SH-SY5Y (cell line): ENCODE results near the gene PLEKHM1.

ENCODE experiments used
- GATA2 ChIP-seq: IDR thresholded peaks from 2 replicates; pipeline ENCODE4 v1.6.1; 2011; ENCODE audit warnings: mild to moderate bottlenecking, low read depth, low read length
- GATA3 ChIP-seq: IDR thresholded peaks from 2 replicates; pipeline ENCODE4 v1.6.1; 2011; ENCODE audit warnings: low read depth, mild to moderate bottlenecking, low read length, moderate library complexity

Gene PLEKHM1

DNA sequence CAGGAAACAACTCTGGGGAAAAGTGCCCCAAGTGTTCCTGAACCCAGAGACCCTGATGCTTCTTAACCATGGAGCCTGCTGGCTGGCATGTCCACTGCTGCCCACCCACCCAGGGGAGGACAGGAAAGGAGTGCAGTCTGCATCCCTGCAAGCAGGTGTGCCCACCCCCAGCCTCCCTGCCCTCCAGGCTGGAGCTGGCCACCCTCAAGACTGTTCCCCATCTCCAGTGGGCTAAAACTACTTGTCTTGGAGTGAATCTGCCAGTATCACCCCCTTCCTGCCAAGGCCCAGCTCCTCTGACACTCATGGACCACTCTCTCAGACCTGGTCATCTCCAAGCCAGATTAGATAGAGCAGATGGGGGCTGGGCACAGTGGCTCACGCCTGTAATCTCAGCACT, 87.6 kb downstream of the PLEKHM1 start:
- TF ChIP-seq GATA3 (no peak), GATA2 (no peak)

DNA sequence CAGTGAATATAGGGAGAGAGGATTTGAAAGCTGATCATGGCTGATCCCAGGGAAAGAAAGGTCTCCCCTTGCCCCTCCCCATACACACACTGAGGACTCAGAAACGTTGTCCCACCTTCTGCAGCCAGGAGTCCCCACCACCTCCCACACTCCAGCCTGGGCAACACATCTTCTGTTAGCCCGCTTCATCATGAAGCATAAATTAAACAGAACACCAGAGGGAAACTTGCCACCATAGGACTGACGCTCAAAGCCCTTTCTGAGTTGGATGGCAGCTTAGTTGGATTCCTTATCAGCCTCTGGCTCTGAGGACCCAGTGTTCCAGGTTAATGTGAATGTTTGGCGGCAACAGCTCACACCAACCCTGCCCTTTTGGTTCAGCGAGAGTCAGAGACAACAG, 91.7 kb downstream of the PLEKHM1 start:
- TF ChIP-seq GATA3 (no peak), GATA2 (no peak)

DNA sequence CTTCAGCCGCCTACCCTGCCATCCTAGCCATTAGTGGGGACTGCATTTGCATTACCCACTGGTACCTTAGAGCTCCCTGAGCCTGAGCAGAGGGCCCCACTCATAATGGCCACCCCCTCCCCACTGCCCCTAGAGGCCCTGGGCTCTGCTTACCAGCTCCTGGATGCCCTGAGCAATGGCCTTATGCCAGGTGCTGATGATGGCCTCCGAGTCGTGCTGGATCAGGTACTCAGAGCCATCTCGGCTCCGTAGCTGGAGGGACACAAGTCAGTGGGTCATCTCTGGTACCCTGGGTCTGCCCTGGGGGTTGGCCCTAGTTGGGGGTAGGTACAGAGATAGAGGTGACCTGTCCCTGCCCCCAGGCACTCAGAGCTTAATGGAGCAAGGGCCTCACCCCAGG, 92.7 kb downstream of the PLEKHM1 start:
- TF ChIP-seq GATA2 (no peak), GATA3 (no peak)

DNA sequence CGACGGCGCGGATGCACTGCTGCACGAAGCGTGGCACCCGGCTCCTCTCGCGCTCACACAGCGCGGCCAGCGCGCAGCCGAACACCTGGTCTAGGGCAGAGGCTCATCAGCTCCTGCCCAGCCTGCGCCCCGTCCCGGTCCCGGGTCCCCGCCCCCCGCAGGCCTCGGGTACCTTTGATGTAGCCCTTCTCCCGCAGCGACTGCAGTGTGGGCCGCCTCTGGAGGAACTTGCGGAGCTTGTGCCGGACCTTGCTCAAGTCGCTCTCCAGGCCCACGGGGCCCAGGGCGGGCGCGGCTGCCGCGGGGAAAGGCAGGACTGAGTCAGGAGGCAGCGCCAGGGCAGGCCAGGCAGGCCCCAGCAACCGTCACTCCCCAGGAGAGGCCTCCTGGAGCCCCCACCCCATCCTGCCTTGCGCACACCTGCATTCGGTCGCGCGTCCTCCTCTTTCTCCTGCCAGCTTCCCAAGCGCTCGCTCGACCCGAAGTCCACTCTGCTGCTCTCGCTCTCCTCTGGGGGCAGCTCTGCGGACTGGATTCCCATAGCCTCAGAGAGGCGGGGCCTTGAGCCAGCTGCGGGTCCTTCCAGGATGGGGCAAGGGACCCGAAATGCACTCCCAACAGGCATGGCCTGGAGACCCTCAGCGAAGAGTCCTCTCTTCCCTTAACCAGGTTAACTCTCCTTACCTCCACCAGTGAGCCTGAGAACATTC, 93.9 kb downstream of the PLEKHM1 start:
- TF ChIP-seq GATA2 (no peak), GATA3 (no peak)

DNA sequence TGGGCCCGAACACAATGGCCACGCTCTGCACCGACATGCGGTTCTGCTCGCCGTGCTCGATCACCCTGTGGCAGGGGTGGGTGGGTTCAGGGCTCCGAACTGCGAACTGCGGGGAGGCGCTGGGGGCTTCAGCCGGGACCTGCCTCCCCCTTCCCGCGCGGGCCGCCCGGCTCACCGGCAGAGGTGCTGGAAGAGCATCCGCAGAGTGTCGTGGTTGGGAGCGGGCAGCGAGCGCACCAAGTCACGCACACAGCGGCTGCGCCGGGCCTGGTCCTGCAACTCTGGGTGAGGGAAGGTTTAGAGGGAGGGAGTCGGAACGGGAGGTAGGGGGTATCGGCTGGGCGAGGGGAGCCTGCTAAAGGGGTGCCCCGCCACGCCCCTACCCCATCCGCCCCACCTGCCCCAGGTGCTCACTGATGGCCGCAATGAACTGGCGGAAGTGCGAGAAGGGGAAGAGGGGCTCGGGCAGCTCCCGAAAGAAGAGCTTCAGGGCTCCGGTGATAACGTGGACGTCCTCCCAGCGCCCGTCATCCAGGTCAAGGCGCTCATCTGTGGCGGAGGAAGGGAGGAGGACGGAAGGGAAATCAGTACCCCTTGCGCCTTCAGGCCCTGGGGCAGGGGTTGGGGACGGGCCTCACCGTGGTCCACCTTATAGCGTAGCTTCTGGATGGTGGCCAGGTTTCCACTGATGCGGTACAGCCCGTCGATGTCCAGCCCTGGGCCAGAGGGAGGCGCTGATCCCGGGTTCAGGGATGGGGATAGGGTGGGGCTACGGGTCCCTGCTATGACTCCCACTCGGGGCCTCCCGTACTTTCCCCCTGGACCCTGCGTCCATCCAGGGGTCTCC, 94.7 kb downstream of the PLEKHM1 start:
- TF ChIP-seq GATA3 = no peak
- TF ChIP-seq GATA2 = no peak

DNA sequence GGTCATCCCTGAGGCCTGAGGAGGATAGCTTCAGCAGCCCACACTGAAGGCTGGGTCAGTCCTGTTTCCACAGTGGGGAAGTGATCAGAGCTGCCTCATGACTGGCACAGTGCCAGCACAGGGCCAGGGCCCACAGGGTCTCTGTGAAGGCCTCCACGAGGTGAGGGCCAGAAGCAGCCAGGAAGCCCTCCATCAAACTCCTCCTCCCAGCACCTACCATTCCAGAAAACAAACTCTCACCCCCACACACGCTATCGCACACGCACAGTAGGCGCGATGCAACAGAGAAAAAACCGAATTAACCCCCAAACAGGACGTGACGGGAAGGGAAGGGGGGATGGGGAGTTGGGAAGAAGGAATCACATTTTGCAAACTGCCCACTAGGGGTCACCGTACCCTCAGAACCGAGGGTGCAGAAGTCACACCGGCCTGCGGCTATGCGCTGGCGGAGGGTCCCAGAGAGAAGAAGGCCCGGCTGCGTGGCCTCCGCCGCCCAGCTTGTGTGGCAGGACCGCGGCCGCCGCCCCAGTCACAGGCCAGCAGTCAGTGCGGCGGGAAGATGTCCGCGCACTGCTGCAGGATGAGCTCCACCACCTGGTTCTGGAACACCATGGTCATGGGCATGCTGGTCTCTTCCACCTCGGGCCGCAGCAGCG, 95.5 kb downstream of the PLEKHM1 start:
- no peak for TF ChIP-seq GATA3
- no peak for TF ChIP-seq GATA2

GRCh38 chr17:45394564-45394912, 96.0 kb downstream of the PLEKHM1 start:
- no peak for TF ChIP-seq GATA2
- TF ChIP-seq GATA3 = no peak

GRCh38 chr17:45394091-45394490, 96.4 kb downstream of the PLEKHM1 start:
- TF ChIP-seq GATA2 (no peak), GATA3 (no peak)

DNA sequence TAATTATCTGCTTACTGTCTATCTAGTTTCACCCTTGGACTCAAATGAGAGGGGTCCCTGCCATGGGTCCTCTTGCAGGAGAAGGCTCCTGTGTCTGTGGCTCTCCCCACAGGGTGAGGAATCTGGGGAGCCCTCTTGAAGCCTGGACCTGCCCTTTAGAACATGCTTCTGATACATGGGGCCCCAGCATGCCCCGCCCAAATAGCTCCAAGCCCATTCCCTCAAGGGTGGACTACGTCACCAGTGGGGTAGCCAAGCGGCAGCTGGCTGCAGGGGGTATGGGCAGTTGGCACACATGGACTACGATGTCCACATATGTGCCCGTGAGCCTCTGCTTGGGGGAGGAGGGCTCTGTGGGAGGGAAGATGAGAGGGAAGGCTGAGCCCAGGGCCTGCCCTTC, 97.1 kb downstream of the PLEKHM1 start:
- TF ChIP-seq GATA3 (no peak), GATA2 (no peak)

GRCh38 chr17:45391918-45392317, 98.6 kb downstream of the PLEKHM1 start:
- TF ChIP-seq GATA2 (no peak), GATA3 (no peak)

GRCh38 chr17:45391291-45391690, 99.2 kb downstream of the PLEKHM1 start:
- TF ChIP-seq GATA2 (no peak), GATA3 (no peak)

DNA sequence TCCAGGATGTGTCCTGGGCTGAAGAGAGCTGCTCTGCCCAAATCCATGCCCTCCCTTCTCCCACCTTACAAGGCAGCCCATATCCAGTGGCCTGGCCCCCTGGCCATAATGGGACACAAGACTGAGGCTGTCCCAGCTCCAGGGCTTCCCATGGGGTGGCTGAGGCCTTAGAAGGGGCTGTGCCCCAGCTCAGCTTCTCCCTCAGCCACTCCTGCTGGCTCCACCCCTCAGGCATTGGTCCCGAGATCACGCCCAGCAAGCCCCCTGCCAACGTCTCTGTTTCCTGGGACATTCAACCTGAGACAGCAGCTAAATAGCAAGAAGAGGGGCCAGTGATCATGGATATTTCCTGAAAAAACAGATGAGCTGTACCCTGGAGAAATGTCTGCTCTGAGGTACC, 101.2 kb downstream of the PLEKHM1 start:
- TF ChIP-seq GATA2 = no peak
- TF ChIP-seq GATA3 = no peak

GRCh38 chr17:45388604-45389325, 101.8 kb downstream of the PLEKHM1 start:
- TF ChIP-seq GATA3 (no peak), GATA2 (no peak)

DNA sequence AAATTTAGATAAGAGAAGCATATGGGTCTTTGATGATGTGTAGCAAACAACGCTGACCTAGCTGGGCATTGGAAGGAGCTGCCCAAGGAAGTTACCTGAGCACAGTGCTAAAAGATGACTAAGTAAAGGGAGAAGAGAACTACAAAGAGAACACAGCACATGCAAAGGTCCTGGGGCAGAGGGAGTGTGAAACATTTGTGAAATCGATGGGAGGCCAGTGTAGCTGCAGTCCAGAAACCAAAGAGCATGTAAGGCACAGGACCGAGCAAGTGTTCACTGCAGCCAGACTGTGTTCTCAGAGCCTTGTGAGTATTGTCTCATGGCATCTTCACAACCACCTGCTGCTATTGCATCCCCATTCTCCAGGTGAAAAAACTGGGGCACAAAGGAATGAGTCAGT, 102.8 kb downstream of the PLEKHM1 start:
- TF ChIP-seq GATA3 = no peak
- no peak for TF ChIP-seq GATA2

DNA sequence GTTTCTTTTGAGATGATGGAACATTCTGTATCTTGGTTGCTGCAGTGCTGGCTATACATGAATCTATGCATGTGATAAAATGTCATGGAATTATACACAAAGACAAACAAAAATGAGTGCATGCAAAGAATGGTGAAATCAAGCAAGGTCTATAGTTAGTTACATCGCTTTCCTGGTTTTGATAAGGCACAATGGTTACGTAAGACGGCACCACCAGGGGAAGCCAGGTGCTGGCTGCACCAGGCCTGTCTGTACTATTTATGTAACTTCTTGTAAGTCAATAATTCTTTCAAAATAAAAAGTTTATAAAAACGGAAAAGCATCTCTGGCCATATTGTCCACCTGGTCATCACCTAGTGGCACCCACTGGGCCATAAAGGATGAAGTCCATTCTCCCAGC, 104.3 kb downstream of the PLEKHM1 start:
- TF ChIP-seq GATA3 (no peak), GATA2 (no peak)
